Lower lobe of right lung (tissue), 2 donors: ENCODE results near the gene ZMYND11. TPM values are rescaled to one million over a fixed set of nuclear protein-coding genes. Genes with fewer than 3 reads are reported as not detected.

ENCODE experiments used
- ATAC-seq, 2 donors: fragments of 200-7000 bp; cut with Tn5 transposase; one replicate each; pipeline ENCODE4 v1.9.1; 2020 to 2022; ENCODE audit warnings: mild to moderate bottlenecking in 2 of 2, moderate library complexity in 2 of 2
- DNase-seq: peaks from one replicate; pipeline ENCODE4 v3.0.0-alpha.2; 2020
- H3K27ac ChIP-seq: fragments of 200-600 bp; one replicate; pipeline ENCODE4 v1.8.0; 2022
- H3K27me3 ChIP-seq: fragments of 200-600 bp; one replicate; pipeline ENCODE4 v1.8.0; 2022; ENCODE audit warnings: low read depth
- H3K36me3 ChIP-seq: fragments of 200-600 bp; one replicate; pipeline ENCODE4 v1.8.0; 2022; ENCODE audit warnings: mild to moderate bottlenecking
- H3K4me1 ChIP-seq: fragments of 200-600 bp; one replicate; pipeline ENCODE4 v1.8.0; 2022
- H3K4me3 ChIP-seq: fragments of 200-600 bp; one replicate; pipeline ENCODE4 v1.8.0; 2022; ENCODE audit warnings: mild to moderate bottlenecking
- H3K9me3 ChIP-seq: fragments of 200-600 bp; one replicate; pipeline ENCODE4 v1.8.0; 2022
- CTCF ChIP-seq: fragments of 200-600 bp; IDR thresholded peaks from one replicate; pipeline ENCODE4 v1.8.0; 2022; ENCODE audit warnings: antibody characterized with exemption, mild to moderate bottlenecking
- intact Hi-C: fragments of 100-400 bp; cut with DNase I; formaldehyde crosslinking; loops from one replicate; pipeline ENCODE4 v1.11.0; 2022
- total RNA-seq: library from RNA; stranded (reverse); fragmentation: NEBNext Ultra II Directional; extraction: Animal tissue kit (Norgen Biotek cat#: 25700); gene quantifications from one replicate; pipeline ENCODE4 v1.2.1, GENCODE V29; 2021
- donor health status: DM: no; HTN: yes; CAD: no; lungs with severe emphysema.

ZMYND11 gene
- total RNA-seq, 1 donor from 2014 or later: 68.9 TPM

GRCh38 chr10:234708-235406, 99.6 kb downstream of the ZMYND11 start:
- Histone ChIP-seq H3K36me3 (peaks cover 33% of the 10 kb centered on the region), H3K4me1 (peaks cover 7% of the 10 kb centered on the region), H3K27ac (no peak overlapping the region), H3K27me3 (no peaks in the 10 kb centered on the region), H3K9me3 (no peaks in the 10 kb centered on the region), H3K4me3 (no peak overlapping the region)
- intact Hi-C loops: no loop called here
- ATAC-seq: no peak
- TF ChIP-seq CTCF: no peak
- no peak for DNase-seq

GRCh38 chr10:235915-236314, 100.7 kb downstream of the ZMYND11 start:
- DNase-seq (no peak), ATAC-seq (no peak)
- H3K36me3 ChIP-seq: peaks cover 41% of the 10 kb centered on the region
- intact Hi-C loops: no loop called here
- H3K4me3 ChIP-seq: no peak overlapping the region
- H3K27ac ChIP-seq: no peak overlapping the region
- H3K9me3 ChIP-seq: no peaks in the 10 kb centered on the region
- peaks cover 7% of the 10 kb centered on the region for H3K4me1 ChIP-seq
- no peak for TF ChIP-seq CTCF
- no peaks in the 10 kb centered on the region for H3K27me3 ChIP-seq

- Histone ChIP-seq H3K27ac (no peak overlapping the region), H3K9me3 (no peaks in the 10 kb centered on the region), H3K27me3 (no peaks in the 10 kb centered on the region), H3K36me3 (peaks cover 72% of the 10 kb centered on the region), H3K4me3 (no peak overlapping the region), H3K4me1 (peaks cover 7% of the 10 kb centered on the region)
- intact Hi-C loops: no loop called here
- DNase-seq: no peak
- no peak for TF ChIP-seq CTCF
- no peak for ATAC-seq
Observed at GRCh38 chr10:239109-239508, 103.9 kb downstream of the ZMYND11 start.

GRCh38 chr10:241451-241850, 106.2 kb downstream of the ZMYND11 start:
- H3K27ac ChIP-seq: no peak overlapping the region

GRCh38 chr10:241966-242643, 106.8 kb downstream of the ZMYND11 start:
- Histone ChIP-seq H3K4me3 (no peak overlapping the region), H3K4me1 (no peaks in the 10 kb centered on the region), H3K9me3 (no peaks in the 10 kb centered on the region), H3K27ac (no peak overlapping the region), H3K27me3 (no peaks in the 10 kb centered on the region), H3K36me3 (peaks cover 88% of the 10 kb centered on the region)
- ATAC-seq: no peak
- DNase-seq: no peak
- intact Hi-C loops: no loop called here
- no peak for TF ChIP-seq CTCF

More at GRCh38 chr10:241451-241850, 106.2 kb downstream of the ZMYND11 start:
- Histone ChIP-seq H3K9me3 (no peaks in the 10 kb centered on the region), H3K36me3 (peaks cover 87% of the 10 kb centered on the region), H3K4me3 (no peak overlapping the region), H3K4me1 (no peaks in the 10 kb centered on the region), H3K27me3 (no peaks in the 10 kb centered on the region)
- no peak for TF ChIP-seq CTCF
- DNase-seq (no peak), ATAC-seq (no peak)
- intact Hi-C loops: no loop called here
